Measurements from ENCODE around the gene SDC3. TPM values are rescaled to one million over a fixed set of nuclear protein-coding genes. Genes with fewer than 3 reads are reported as not detected.

SDC3 gene
- total and polyA plus RNA-seq, 2 of the 8 experiments (the other 6 are each of a cell fraction or from before 2014, with no cell fraction given) = 7.0 to 27.0 TPM

DNA sequence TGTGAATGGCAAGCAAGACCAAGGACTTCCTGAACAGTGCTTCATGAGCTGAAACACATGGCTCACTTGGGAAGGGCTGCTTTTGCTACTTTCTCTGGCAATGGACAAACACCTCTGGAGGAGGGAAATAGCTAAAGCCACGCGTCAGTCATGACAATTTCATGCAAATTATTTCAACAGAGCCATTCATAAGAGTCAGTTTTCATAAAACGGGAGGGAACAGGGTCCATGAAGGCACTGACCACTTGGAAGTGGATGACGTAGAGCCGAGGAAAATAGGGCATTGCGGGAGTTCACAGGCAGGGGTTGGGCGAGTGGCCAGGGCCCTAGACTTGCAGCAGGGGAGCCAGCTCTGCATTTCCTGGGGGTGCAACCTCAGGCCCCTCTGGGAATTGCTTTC, 43.9 kb downstream of the SDC3 start:
- DNase-seq (ENCODE audit: low read depth in 1 of 2, low spot score in 2 of 2) = no peak
- H3K27me3 ChIP-seq (replicated peaks in 1 of 4; ENCODE audit: control insufficient read depth in 3 of 4, extremely low read depth in 1 of 4, insufficient read depth in 3 of 4, low read length in 3 of 4) = no peaks in the 10 kb centered on the region
- no peak overlapping the region for H2BK12ac ChIP-seq (ENCODE audit: low read depth, low read length)
- H3K23me2 ChIP-seq (ENCODE audit: low read depth, low read length) = no peaks in the 10 kb centered on the region
- no peak overlapping the region for H2BK20ac ChIP-seq (ENCODE audit: low read length)
- no peak overlapping the region for H3K4ac ChIP-seq (replicated peaks; ENCODE audit: insufficient read length, low read depth, low read length)
- H3K4me1 ChIP-seq (replicated peaks in 1 of 4; ENCODE audit: control insufficient read depth in 3 of 4, insufficient read depth in 4 of 4, low read length in 3 of 4) = no peaks in the 10 kb centered on the region
- no peak overlapping the region for H2BK5ac ChIP-seq (ENCODE audit: low read depth, low read length)
- CTCF ChIA-PET (ENCODE audit: partially characterized antibody) = interaction anchor here (0.6 to 1.5 kb wide), 8 partner anchors 10 to 143 kb away, joined by 3 to 7 read pairs (median 3); no protein-coding TSS in a partner anchor
- H4K91ac ChIP-seq (replicated peaks; ENCODE audit: insufficient read length, low read length) = no peak overlapping the region
- H3K4me2 ChIP-seq (ENCODE audit: insufficient read depth in 1 of 2, low read depth in 2 of 2, low read length in 2 of 2) = no peak overlapping the region
- H3K23ac ChIP-seq (ENCODE audit: insufficient read length) = no peak overlapping the region
- no peak overlapping the region for H3K4me3 ChIP-seq (ENCODE audit: extremely low read depth in 1 of 4, insufficient read depth in 2 of 4, low read depth in 3 of 4, low read length in 4 of 4)
- H3K36me3 ChIP-seq (ENCODE audit: control insufficient read depth in 2 of 4, insufficient read depth in 4 of 4, low read length in 3 of 4) = no peaks in the 10 kb centered on the region
- H3K9ac ChIP-seq (replicated peaks in 1 of 4; ENCODE audit: extremely low read depth in 1 of 4, low read depth in 3 of 4, low read length in 3 of 4) = no peak overlapping the region
- H4K20me1 ChIP-seq (replicated peaks in 1 of 2; ENCODE audit: control insufficient read depth in 1 of 2, insufficient read depth in 2 of 2, low read length in 2 of 2) = no peaks in the 10 kb centered on the region
- H2BK15ac ChIP-seq (ENCODE audit: low read length) = no peak overlapping the region
- H2AFZ ChIP-seq (ENCODE audit: low read length) = no peak overlapping the region
- H3K79me2 ChIP-seq (ENCODE audit: control insufficient read depth in 1 of 2, insufficient read depth in 2 of 2, low read length in 2 of 2) = no peaks in the 10 kb centered on the region
- no peak for FAIRE-seq
- H3K56ac ChIP-seq (replicated peaks; ENCODE audit: insufficient read length, low read depth, low read length) = no peak overlapping the region
- no peaks in the 10 kb centered on the region for H3K9me3 ChIP-seq (ENCODE audit: insufficient read depth in 2 of 2, low read depth in 1 of 2, low read length in 1 of 2)
- H4K8ac ChIP-seq (ENCODE audit: extremely low read depth, insufficient read depth, low read length) = no peak overlapping the region
- POLR2A ChIA-PET (ENCODE audit: partially characterized antibody) = no interaction called here
- no peak overlapping the region for H4K5ac ChIP-seq (ENCODE audit: insufficient read length, low read depth, low read length)
- H2AK5ac ChIP-seq (ENCODE audit: low read depth, low read length) = no peak overlapping the region
- no peak overlapping the region for H3K27ac ChIP-seq (ENCODE audit: low read depth, low read length)
- H3K79me1 ChIP-seq (ENCODE audit: low read depth, low read length) = no peaks in the 10 kb centered on the region
- no peak overlapping the region for H2BK120ac ChIP-seq (replicated peaks; ENCODE audit: low read depth, low read length)
- H3K14ac ChIP-seq (ENCODE audit: insufficient read length) = no peak overlapping the region
- WGBS, 2 experiments (ENCODE audit: extremely low coverage in 1 of 2, insufficient coverage in 1 of 2, insufficient read length in 1 of 2, insufficient replicate concordance in 2 of 2, low coverage in 1 of 2, low lambda C conversion rate in 2 of 2, missing lambda C conversion rate in 1 of 2) = 86% methylated on average over 7 of the region's 7 CpGs; no CpG with 5 or more reads in 1 of the 2 experiments
- H3K18ac ChIP-seq (ENCODE audit: extremely low read depth, low read length) = no peak overlapping the region
- TF ChIP-seq ZNF274 (IDR thresholded peaks at IDR 0.05; ENCODE audit: borderline replicate concordance, extremely low read depth, low read length) (no peak), CTBP2 (IDR thresholded peaks at IDR 0.05; ENCODE audit: borderline replicate concordance, insufficient read depth, insufficient read length, low read length) (no peak), CHD1 (IDR thresholded peaks at IDR 0.05; ENCODE audit: low read depth, low read length) (no peak), NANOG (IDR thresholded peaks at IDR 0.05; ENCODE audit: insufficient read depth, low read depth, low read length, poor library complexity, severe bottlenecking) (no peak), POLR2A (IDR thresholded peaks at IDR 0.05; ENCODE audit: control extremely low read depth in 1 of 2, low read depth in 2 of 2, low read length in 2 of 2) (no peak), GTF2F1 (IDR thresholded peaks at IDR 0.05; ENCODE audit: borderline replicate concordance, low read depth, low read length) (no peak)
